Measurements from ENCODE around the gene PTPRG.

GRCh38 chr3:61980041-61980440 is 418.7 kb downstream of the PTPRG start:
- TF ChIP-seq CTCF (IDR thresholded peaks at IDR 0.05; ENCODE audit: low read depth, low read length) = no peak
- TF ChIP-seq EZH2phosphoT487 (IDR thresholded peaks at IDR 0.05; ENCODE audit: low read depth) = no peak

All from OCI-LY3 (cell line).